ENCODE results near the gene HDGF. TPM values are rescaled to one million over a fixed set of nuclear protein-coding genes. Genes with fewer than 3 reads are reported as not detected.

Gene HDGF
- total RNA-seq, 1 experiment from 2014 or later = 498 TPM

DNA sequence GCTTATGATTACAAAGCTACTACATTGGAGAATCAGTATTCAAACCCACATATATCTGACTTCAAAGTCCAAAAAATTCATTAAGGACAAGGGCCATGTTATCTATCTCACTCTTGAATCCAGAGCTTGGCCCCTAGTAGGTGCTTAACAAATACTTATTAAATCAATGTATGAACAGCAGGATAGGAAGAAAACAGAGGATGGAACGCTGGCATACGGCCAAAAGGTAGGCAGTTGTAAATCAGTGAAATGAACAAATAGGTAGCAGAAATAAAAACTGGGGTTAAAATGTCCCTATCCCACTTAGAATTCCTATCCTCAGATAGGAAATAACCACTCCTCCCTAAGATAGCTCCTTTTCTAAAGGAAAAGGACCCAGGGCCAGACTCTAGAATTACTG is 12.6 kb downstream of the HDGF start:
- no TSS peak for BruUV-seq (replicated peaks)
- Histone ChIP-seq H3K27me3 (ENCODE audit: insufficient read depth, low read depth) (no peaks in the 10 kb centered on the region), H3F3A (ENCODE audit: insufficient read depth, low read depth) (peaks cover 46% of the 10 kb centered on the region), H2AFZ (no peak overlapping the region), H3K79me2 (ENCODE audit: low read depth) (peaks cover 32% of the 10 kb centered on the region), H3K4me3 (no peak overlapping the region), H3K4me1 (replicated peaks; ENCODE audit: insufficient read depth) (peaks cover 10% of the 10 kb centered on the region), H3K27ac (no peak overlapping the region), H3K9me2 (ENCODE audit: insufficient read depth) (no peaks in the 10 kb centered on the region), H3K36me3 (ENCODE audit: low read depth) (0 out of 2 replicates have a peak, but pooled peaks cover 6% of the 10 kb centered on the region), H3K9me3 (ENCODE audit: insufficient read depth, low read depth) (no peaks in the 10 kb centered on the region), H4K20me1 (ENCODE audit: insufficient read depth) (no peaks in the 10 kb centered on the region), H3K4me2 (no peak overlapping the region)
- no peak for TF ChIP-seq EZH2 (IDR thresholded peaks at IDR 0.05; ENCODE audit: low read depth)
- TF ChIP-seq, protein P1, sequence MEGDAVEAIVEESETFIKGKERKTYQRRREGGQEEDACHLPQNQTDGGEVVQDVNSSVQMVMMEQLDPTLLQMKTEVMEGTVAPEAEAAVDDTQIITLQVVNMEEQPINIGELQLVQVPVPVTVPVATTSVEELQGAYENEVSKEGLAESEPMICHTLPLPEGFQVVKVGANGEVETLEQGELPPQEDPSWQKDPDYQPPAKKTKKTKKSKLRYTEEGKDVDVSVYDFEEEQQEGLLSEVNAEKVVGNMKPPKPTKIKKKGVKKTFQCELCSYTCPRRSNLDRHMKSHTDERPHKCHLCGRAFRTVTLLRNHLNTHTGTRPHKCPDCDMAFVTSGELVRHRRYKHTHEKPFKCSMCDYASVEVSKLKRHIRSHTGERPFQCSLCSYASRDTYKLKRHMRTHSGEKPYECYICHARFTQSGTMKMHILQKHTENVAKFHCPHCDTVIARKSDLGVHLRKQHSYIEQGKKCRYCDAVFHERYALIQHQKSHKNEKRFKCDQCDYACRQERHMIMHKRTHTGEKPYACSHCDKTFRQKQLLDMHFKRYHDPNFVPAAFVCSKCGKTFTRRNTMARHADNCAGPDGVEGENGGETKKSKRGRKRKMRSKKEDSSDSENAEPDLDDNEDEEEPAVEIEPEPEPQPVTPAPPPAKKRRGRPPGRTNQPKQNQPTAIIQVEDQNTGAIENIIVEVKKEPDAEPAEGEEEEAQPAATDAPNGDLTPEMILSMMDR (conservative IDR thresholded peaks at IDR 0.05) = no peak
- intact Hi-C loops (cut with micrococcal nuclease; ENCODE audit: unreplicated experiment) = no loop called here
- CTCF ChIA-PET = no interaction called here
- POLR2A ChIA-PET (ENCODE audit: unreplicated experiment) = interaction anchor here (0.6 kb wide), 1 partner anchor 8 kb away, joined by 3 read pairs; no protein-coding TSS in a partner anchor
- DNase-seq = no peak

DNA sequence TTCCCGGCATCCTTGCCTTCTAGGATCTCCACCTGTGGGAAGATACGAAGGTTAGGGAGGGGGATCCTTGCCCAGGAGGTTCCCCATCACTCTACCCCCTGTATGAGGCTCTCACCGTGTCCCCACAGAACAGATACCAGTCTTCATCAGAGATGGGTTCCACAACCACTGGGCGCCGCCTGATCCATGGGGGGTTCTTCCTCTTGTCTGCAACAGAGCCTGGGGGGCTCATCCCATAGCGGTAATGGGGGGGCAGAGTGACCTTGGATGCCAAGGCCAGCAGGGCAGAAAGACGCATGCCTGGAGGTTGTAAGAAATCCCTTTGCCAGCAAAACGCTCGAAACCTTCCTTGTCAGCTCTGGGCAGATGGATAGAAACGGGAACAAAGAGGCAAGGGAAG is 13.1 kb downstream of the HDGF start:
- Histone ChIP-seq H3K27ac (no peak overlapping the region), H3F3A (ENCODE audit: insufficient read depth, low read depth) (peaks cover 44% of the 10 kb centered on the region), H3K4me1 (replicated peaks; ENCODE audit: insufficient read depth) (peaks cover 10% of the 10 kb centered on the region), H3K9me2 (ENCODE audit: insufficient read depth) (no peaks in the 10 kb centered on the region), H3K79me2 (ENCODE audit: low read depth) (peaks cover 27% of the 10 kb centered on the region), H2AFZ (no peak overlapping the region), H3K9me3 (ENCODE audit: insufficient read depth, low read depth) (no peaks in the 10 kb centered on the region), H3K27me3 (ENCODE audit: insufficient read depth, low read depth) (no peaks in the 10 kb centered on the region), H3K4me3 (no peak overlapping the region), H3K4me2 (no peak overlapping the region), H3K36me3 (ENCODE audit: low read depth) (0 out of 2 replicates have a peak, but pooled peaks cover 6% of the 10 kb centered on the region), H4K20me1 (ENCODE audit: insufficient read depth) (no peaks in the 10 kb centered on the region)
- ChIA-PET POLR2A (ENCODE audit: unreplicated experiment) (no interaction called here), CTCF (no interaction called here)
- no TSS peak for BruUV-seq (replicated peaks)
- TF ChIP-seq, protein P1 (conservative IDR thresholded peaks at IDR 0.05) = no peak
- TF ChIP-seq EZH2 (IDR thresholded peaks at IDR 0.05; ENCODE audit: low read depth) = no peak
- DNase-seq = no peak
- intact Hi-C loops (cut with micrococcal nuclease; ENCODE audit: unreplicated experiment) = no loop called here

DNA sequence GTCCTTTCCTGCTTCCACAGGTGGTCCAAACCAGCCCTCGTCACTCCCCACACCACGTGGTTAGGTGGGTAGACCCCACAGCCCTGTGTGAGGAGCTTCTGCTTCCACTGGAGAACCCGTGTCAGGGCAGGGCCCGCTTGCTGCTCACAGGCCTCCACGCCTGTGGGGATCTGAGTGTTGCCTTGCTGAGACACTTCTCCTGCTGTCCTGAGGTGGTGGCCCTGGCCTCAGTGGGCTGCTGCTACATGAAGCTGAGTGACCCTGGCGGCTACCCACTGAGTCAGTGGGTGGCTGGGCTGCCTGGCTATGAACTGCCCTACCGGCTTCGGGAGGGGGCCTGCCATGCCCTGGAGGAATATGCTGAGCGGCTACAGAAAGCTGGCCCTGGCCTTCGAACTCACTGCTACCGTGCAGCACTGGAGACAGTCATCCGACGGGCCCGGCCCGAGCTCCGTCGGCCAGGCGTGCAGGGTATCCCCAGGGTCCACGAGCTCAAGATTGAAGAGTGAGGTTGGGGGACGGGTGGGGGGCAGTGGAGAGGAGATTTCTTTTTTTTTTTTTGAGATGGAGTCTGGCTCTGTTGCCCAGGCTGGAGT is 17.4 kb downstream of the HDGF start:
- Histone ChIP-seq H4K20me1 (ENCODE audit: insufficient read depth) (no peaks in the 10 kb centered on the region), H3K4me1 (replicated peaks; ENCODE audit: insufficient read depth) (peaks cover 8% of the 10 kb centered on the region), H3K4me3 (no peak overlapping the region), H3K9me2 (ENCODE audit: insufficient read depth) (no peaks in the 10 kb centered on the region), H3K4me2 (no peak overlapping the region), H2AFZ (no peak overlapping the region), H3F3A (ENCODE audit: insufficient read depth, low read depth) (peaks cover 45% of the 10 kb centered on the region; the same call in 1 of the 2 replicates), H3K27me3 (ENCODE audit: insufficient read depth, low read depth) (no peaks in the 10 kb centered on the region), H3K9me3 (ENCODE audit: insufficient read depth, low read depth) (no peaks in the 10 kb centered on the region), H3K36me3 (ENCODE audit: low read depth) (peaks cover 4% of the 10 kb centered on the region; the same call in 1 of the 2 replicates), H3K79me2 (ENCODE audit: low read depth) (peaks cover 18% of the 10 kb centered on the region), H3K27ac (no peak overlapping the region)
- TF ChIP-seq EZH2 (IDR thresholded peaks at IDR 0.05; ENCODE audit: low read depth) = no peak
- TF ChIP-seq, protein P1 (conservative IDR thresholded peaks at IDR 0.05) = no peak
- intact Hi-C loops (cut with micrococcal nuclease; ENCODE audit: unreplicated experiment) = no loop called here
- ChIA-PET CTCF (no interaction called here), POLR2A (ENCODE audit: unreplicated experiment) (interaction anchor here (0.5 to 0.6 kb wide), 2 partner anchors 18 to 64 kb away, joined by 3 to 9 read pairs; no protein-coding TSS in a partner anchor)
- no TSS peak for BruUV-seq (replicated peaks)
- no peak for DNase-seq

Data from PC-9 (cell line).